GM23338 (cell line): ENCODE results near the gene MDN1. TPM values are rescaled to one million over a fixed set of nuclear protein-coding genes. Genes with fewer than 3 reads are reported as not detected.

Source experiments
- ATAC-seq: fragments of 200-7000 bp; cut with Tn5 transposase; 3 replicates; pipeline ENCODE4 v1.9.1; 2020
- DNase-seq: peaks from one replicate; pipeline ENCODE4 v3.0.0-alpha.2; 2015; ENCODE audit warnings: low spot score
- H2AFZ ChIP-seq: fragments of 200-600 bp; sonication (generic); 2 replicates; pipeline ENCODE4 v1.8.0; 2016; ENCODE audit warnings: antibody characterized with exemption, mild to moderate bottlenecking, moderate library complexity
- H3F3A ChIP-seq: fragments of 200-600 bp; sonication (generic); replicated peaks from 2 replicates; pipeline ENCODE4 v1.8.0; 2017; ENCODE audit warnings: antibody characterized with exemption, mixed run types, low read depth
- H3K27ac ChIP-seq: fragments of 200-600 bp; sonication (generic); 2 replicates; pipeline ENCODE4 v1.6.1; 2016; ENCODE audit warnings: low read depth
- H3K27me3 ChIP-seq: fragments of 200-600 bp; sonication (generic); 2 replicates; pipeline ENCODE4 v1.8.0; 2016; ENCODE audit warnings: mild to moderate bottlenecking, mixed run types, moderate library complexity; ENCODE audit not compliant: insufficient read depth
- H3K36me3 ChIP-seq: fragments of 200-600 bp; sonication (generic); 2 replicates; pipeline ENCODE4 v1.8.0; 2016; ENCODE audit warnings: mild to moderate bottlenecking; ENCODE audit not compliant: insufficient read depth
- H3K4me1 ChIP-seq: fragments of 200-600 bp; sonication (generic); 2 replicates; pipeline ENCODE4 v1.8.0; 2016; ENCODE audit warnings: mild to moderate bottlenecking, moderate library complexity; ENCODE audit not compliant: insufficient read depth
- H3K4me2 ChIP-seq: fragments of 200-600 bp; sonication (generic); 2 replicates; pipeline ENCODE4 v1.7.1; 2017; ENCODE audit warnings: mixed run types
- H3K4me3 ChIP-seq: fragments of 200-600 bp; sonication (generic); 2 replicates; pipeline ENCODE4 v1.6.1; 2016; ENCODE audit warnings: mixed run types
- H3K79me2 ChIP-seq: fragments of 200-600 bp; sonication (generic); replicated peaks from 2 replicates; pipeline ENCODE4 v1.8.0; 2017; ENCODE audit warnings: mild to moderate bottlenecking; ENCODE audit not compliant: insufficient read depth
- H3K9me2 ChIP-seq: fragments of 200-600 bp; sonication (generic); 2 replicates; pipeline ENCODE4 v1.8.0; 2017; ENCODE audit not compliant: insufficient read depth
- H4K20me1 ChIP-seq: fragments of 200-600 bp; sonication (generic); replicated peaks from 2 replicates; pipeline ENCODE4 v1.8.0; 2017; ENCODE audit warnings: mild to moderate bottlenecking; ENCODE audit not compliant: insufficient read depth
- H3K27ac Mint-ChIP-seq: 2 replicates; pipeline ENCODE4 v1.8.0; 2020; ENCODE audit warnings: inconsistent platforms, mild to moderate bottlenecking, moderate library complexity, mixed read lengths
- H3K27me3 Mint-ChIP-seq: 3 replicates; pipeline ENCODE4 v1.8.0; 2022; ENCODE audit warnings: low read depth, mild to moderate bottlenecking, moderate library complexity, mixed read lengths, inconsistent platforms; ENCODE audit not compliant: insufficient read depth, poor library complexity
- H3K36me3 Mint-ChIP-seq: 3 replicates; pipeline ENCODE4 v1.8.0; 2021; ENCODE audit warnings: low read depth, mild to moderate bottlenecking, inconsistent platforms, moderate library complexity, mixed read lengths
- H3K4me1 Mint-ChIP-seq: 3 replicates; pipeline ENCODE4 v1.8.0; 2020; ENCODE audit warnings: mild to moderate bottlenecking, inconsistent platforms, mixed read lengths
- H3K4me3 Mint-ChIP-seq: 3 replicates; pipeline ENCODE4 v1.8.0; 2021; ENCODE audit warnings: moderate library complexity, mild to moderate bottlenecking, inconsistent platforms, mixed read lengths
- H3K9me3 Mint-ChIP-seq: 3 replicates; pipeline ENCODE4 v1.8.0; 2020; ENCODE audit warnings: moderate library complexity, mild to moderate bottlenecking, inconsistent platforms, mixed read lengths
- CREB1 ChIP-seq: fragments of 250-450 bp; sonication (Bioruptor Pico); IDR thresholded peaks from 2 replicates; pipeline ENCODE4 v1.5.0; 2020; ENCODE audit warnings: low read depth, mild to moderate bottlenecking, moderate library complexity
- EZH2phosphoT487 ChIP-seq: fragments of 200-600 bp; sonication (generic); IDR thresholded peaks from one replicate; pipeline ENCODE4 v1.8.1; 2018; ENCODE audit warnings: antibody characterized with exemption; ENCODE audit not compliant: unreplicated experiment
- JUNB ChIP-seq: IDR thresholded peaks from one replicate; pipeline ENCODE4 v1.6.1; 2016; ENCODE audit warnings: antibody characterized with exemption; ENCODE audit not compliant: unreplicated experiment
- STAT1 ChIP-seq: IDR thresholded peaks from one replicate; pipeline ENCODE4 v1.6.1; 2016; ENCODE audit warnings: antibody characterized with exemption; ENCODE audit not compliant: unreplicated experiment
- ZNF114 ChIP-seq: fragments of 250-450 bp; sonication (Bioruptor Pico); IDR thresholded peaks from 2 replicates; pipeline ENCODE4 v1.5.0; 2020; ENCODE audit warnings: mild to moderate bottlenecking, moderate library complexity
- ZNF462 ChIP-seq: fragments of 250-450 bp; sonication (Bioruptor Pico); IDR thresholded peaks from 2 replicates; pipeline ENCODE4 v1.5.0; 2020; ENCODE audit warnings: mild to moderate bottlenecking, moderate library complexity
- polyA plus RNA-seq: library from polyadenylated mRNA; unstranded; fragments of >200 nt; fragmentation: Nextera tagmentation; extraction: Ambion mirVana; gene quantifications from 2 replicates; pipeline ENCODE4 v1.2.1, GENCODE V29; 2016
- total RNA-seq: library from RNA; depleted of rRNA; stranded (reverse); fragments of >200 nt; shearing (Covaris generic); gene quantifications from 2 replicates; pipeline ENCODE4 v1.2.3, GENCODE V29; 2014
- TF ChIP-seq, protein P1 (sequence below), 2 experiments: fragments of 200-600 bp in 1 of 2; sonication (generic) in 1 of 2; conservative IDR thresholded peaks; 2 replicates each; pipeline versions ENCODE4 v1.5.1 to v1.6.1; 2016 to 2017; ENCODE audit warnings: antibody characterized with exemption in 2 of 2, low read depth in 2 of 2, mild to moderate bottlenecking in 2 of 2, moderate library complexity in 1 of 2

Gene MDN1
- total and polyA plus RNA-seq, 2 experiments from 2014 or later: 165 to 217 TPM

DNA sequence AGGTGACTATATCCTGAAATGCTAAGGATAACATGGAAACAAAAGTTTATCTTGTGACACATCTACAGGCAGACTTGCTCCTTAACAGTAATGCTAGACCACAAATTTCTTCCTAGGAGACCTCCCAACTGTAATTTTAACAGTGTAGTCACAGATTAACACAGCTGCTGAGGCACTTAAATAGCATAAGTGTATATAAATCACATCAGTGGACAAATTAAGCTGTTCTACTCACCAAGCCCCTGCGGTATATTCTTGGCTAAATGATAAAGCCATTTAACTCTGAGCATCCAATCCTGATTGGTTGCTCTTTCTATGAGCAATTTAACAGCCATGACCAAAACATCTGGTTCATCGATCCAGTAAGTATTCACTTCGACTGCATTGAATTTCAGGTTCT lies 107.8 kb downstream of the MDN1 start:
- H3F3A ChIP-seq: no peaks in the 10 kb centered on the region
- ATAC-seq (no peak), DNase-seq (no peak)
- peaks cover 13% of the 10 kb centered on the region; the same call in 1 of the 2 replicates for H4K20me1 ChIP-seq
- H3K4me3 ChIP-seq: no peak overlapping the region
- no peak overlapping the region for H2AFZ ChIP-seq
- no peaks in the 10 kb centered on the region for H3K9me3 Mint-ChIP-seq
- H3K4me3 Mint-ChIP-seq: no peak overlapping the region
- H3K36me3 Mint-ChIP-seq: peaks cover 92% of the 10 kb centered on the region
- H3K4me1 ChIP-seq: no peaks in the 10 kb centered on the region
- no peak overlapping the region for H3K27ac Mint-ChIP-seq
- no peak overlapping the region for H3K4me2 ChIP-seq
- TF ChIP-seq EZH2phosphoT487 (no peak), ZNF462 (CRISPR knock-in tag) (no peak), ZNF114 (CRISPR knock-in tag) (no peak), CREB1 (no peak), STAT1 (no peak), JUNB (no peak)
- TF ChIP-seq, protein P1, sequence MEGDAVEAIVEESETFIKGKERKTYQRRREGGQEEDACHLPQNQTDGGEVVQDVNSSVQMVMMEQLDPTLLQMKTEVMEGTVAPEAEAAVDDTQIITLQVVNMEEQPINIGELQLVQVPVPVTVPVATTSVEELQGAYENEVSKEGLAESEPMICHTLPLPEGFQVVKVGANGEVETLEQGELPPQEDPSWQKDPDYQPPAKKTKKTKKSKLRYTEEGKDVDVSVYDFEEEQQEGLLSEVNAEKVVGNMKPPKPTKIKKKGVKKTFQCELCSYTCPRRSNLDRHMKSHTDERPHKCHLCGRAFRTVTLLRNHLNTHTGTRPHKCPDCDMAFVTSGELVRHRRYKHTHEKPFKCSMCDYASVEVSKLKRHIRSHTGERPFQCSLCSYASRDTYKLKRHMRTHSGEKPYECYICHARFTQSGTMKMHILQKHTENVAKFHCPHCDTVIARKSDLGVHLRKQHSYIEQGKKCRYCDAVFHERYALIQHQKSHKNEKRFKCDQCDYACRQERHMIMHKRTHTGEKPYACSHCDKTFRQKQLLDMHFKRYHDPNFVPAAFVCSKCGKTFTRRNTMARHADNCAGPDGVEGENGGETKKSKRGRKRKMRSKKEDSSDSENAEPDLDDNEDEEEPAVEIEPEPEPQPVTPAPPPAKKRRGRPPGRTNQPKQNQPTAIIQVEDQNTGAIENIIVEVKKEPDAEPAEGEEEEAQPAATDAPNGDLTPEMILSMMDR (conservative IDR thresholded peaks at IDR 0.05; ENCODE audit: low read depth in 2 of 2): no peak
- H3K27me3 Mint-ChIP-seq: no peaks in the 10 kb centered on the region
- H3K36me3 ChIP-seq: peaks cover 99% of the 10 kb centered on the region
- H3K4me1 Mint-ChIP-seq: no peaks in the 10 kb centered on the region
- no peaks in the 10 kb centered on the region for H3K27me3 ChIP-seq
- H3K27ac ChIP-seq: no peak overlapping the region
- no peaks in the 10 kb centered on the region for H3K9me2 ChIP-seq
- H3K79me2 ChIP-seq: peaks cover 6% of the 10 kb centered on the region; the same call in 1 of the 2 replicates
